HepG2 (cell line): ENCODE data around the gene TASP1. TPM values are rescaled to one million over a fixed set of nuclear protein-coding genes. Genes with fewer than 3 reads are reported as not detected.

Experiments used
- ATRX ChIP-seq: sonication (generic); formaldehyde crosslinking; IDR thresholded peaks from 2 replicates; pipeline ENCODE4 v1.4.0; 2020; ENCODE audit warnings: missing genetic modification reagents, borderline replicate concordance
- FOXP1 ChIP-seq, 2 experiments: fragments of 450-650 bp in 1 of 2; IDR thresholded peaks; 2 replicates each; pipeline ENCODE4 v1.6.1; 2017 to 2018; ENCODE audit warnings: antibody characterized with exemption in 1 of 2
- GTF2F1 ChIP-seq: fragments of 150-350 bp; IDR thresholded peaks from 2 replicates; pipeline ENCODE4 v1.6.1; 2014; ENCODE audit warnings: low read length
- GTF3A ChIP-seq: sonication (generic); formaldehyde crosslinking; conservative IDR thresholded peaks from 2 replicates; pipeline ENCODE4 v1.4.0; 2020; ENCODE audit warnings: mild to moderate bottlenecking, missing genetic modification reagents
- KMT2B ChIP-seq: IDR thresholded peaks from 2 replicates; pipeline ENCODE4 v1.6.1; 2016; ENCODE audit warnings: missing genetic modification reagents, missing compliant biosample characterization
- MIER3 ChIP-seq: IDR thresholded peaks from 2 replicates; pipeline ENCODE4 v1.6.1; 2016; ENCODE audit warnings: missing compliant biosample characterization, borderline replicate concordance
- MTA1 ChIP-seq: sonication (generic); formaldehyde crosslinking; IDR thresholded peaks from 2 replicates; pipeline ENCODE4 v1.4.0; 2020; ENCODE audit warnings: missing genetic modification reagents, mild to moderate bottlenecking, borderline replicate concordance
- NCOA1 ChIP-seq: sonication (generic); formaldehyde crosslinking; IDR thresholded peaks from 2 replicates; pipeline ENCODE4 v1.9.0; 2021; ENCODE audit warnings: missing genetic modification reagents
- NCOA2 ChIP-seq: sonication (generic); formaldehyde crosslinking; IDR thresholded peaks from 2 replicates; pipeline ENCODE4 v1.8.0; 2022; ENCODE audit warnings: inconsistent platforms
- NCOA5 ChIP-seq: sonication (generic); formaldehyde crosslinking; IDR thresholded peaks from 2 replicates; pipeline ENCODE4 v1.4.0; 2020; ENCODE audit warnings: missing genetic modification reagents
- NFRKB ChIP-seq: fragments of 450-650 bp; IDR thresholded peaks from 2 replicates; pipeline ENCODE4 v1.6.1; 2017
- PHF8 ChIP-seq: sonication (generic); formaldehyde crosslinking; IDR thresholded peaks from 2 replicates; pipeline ENCODE4 v1.5.0; 2020; ENCODE audit warnings: missing genetic modification reagents
- PLRG1 ChIP-seq: fragments of 450-650 bp; conservative IDR thresholded peaks from 2 replicates; pipeline ENCODE4 v1.6.1; 2016
- RAD21 ChIP-seq: fragments of 450-650 bp; formaldehyde crosslinking; IDR thresholded peaks from 2 replicates; pipeline ENCODE4 v1.5.0; 2020; ENCODE audit warnings: mild to moderate bottlenecking
- RBM39 ChIP-seq: fragments of 200-400 bp; formaldehyde crosslinking; IDR thresholded peaks from one replicate; pipeline ENCODE4 v1.6.1; 2018; ENCODE audit warnings: antibody characterized with exemption, mild to moderate bottlenecking, low read depth, low read length; ENCODE audit not compliant: poor library complexity, severe bottlenecking
- RCOR2 ChIP-seq: IDR thresholded peaks from 2 replicates; pipeline ENCODE4 v1.6.1; 2016; ENCODE audit warnings: missing biosample characterization, missing genetic modification reagents
- REL ChIP-seq: sonication (generic); formaldehyde crosslinking; conservative IDR thresholded peaks from 2 replicates; pipeline ENCODE4 v1.8.0; 2022; ENCODE audit warnings: mild to moderate bottlenecking, missing genetic modification reagents, moderate library complexity
- SOX13 ChIP-seq, 3 experiments: fragments of 450-650 bp in 1 of 3; sonication (generic) in 1 of 3; formaldehyde crosslinking in 1 of 3; IDR thresholded peaks in 2 of 3; conservative IDR thresholded peaks in 1 of 3; 2 replicates each; pipeline versions ENCODE4 v1.5.0 to v1.6.1; 2016 to 2020; ENCODE audit warnings: antibody characterized with exemption in 1 of 3, mild to moderate bottlenecking in 1 of 3, missing compliant biosample characterization in 1 of 3, missing genetic modification reagents in 1 of 3, moderate library complexity in 1 of 3
- SP4 ChIP-seq: sonication (generic); formaldehyde crosslinking; IDR thresholded peaks from 2 replicates; pipeline ENCODE4 v1.8.1; 2023; ENCODE audit warnings: mild to moderate bottlenecking, missing genetic modification reagents
- U2AF2 ChIP-seq: fragments of 200-400 bp; formaldehyde crosslinking; IDR thresholded peaks from 2 replicates; pipeline ENCODE4 v1.6.1; 2017; ENCODE audit warnings: low read depth, mild to moderate bottlenecking, low read length
- YY1 ChIP-seq: IDR thresholded peaks from 2 replicates; pipeline ENCODE4 v1.6.1; 2011; ENCODE audit warnings: low read length, low read depth, moderate library complexity, mild to moderate bottlenecking; ENCODE audit not compliant: insufficient read depth, insufficient replicate concordance
- ZNF329 ChIP-seq: sonication (generic); formaldehyde crosslinking; IDR thresholded peaks from 2 replicates; pipeline ENCODE4 v1.9.0; 2021; ENCODE audit warnings: low read depth, mild to moderate bottlenecking, missing genetic modification reagents
- ZNF460 ChIP-seq: sonication (generic); formaldehyde crosslinking; IDR thresholded peaks from 2 replicates; pipeline ENCODE4 v1.5.1; 2020; ENCODE audit warnings: missing genetic modification reagents, mild to moderate bottlenecking, borderline replicate concordance
- ZNF703 ChIP-seq: sonication (generic); formaldehyde crosslinking; IDR thresholded peaks from 2 replicates; pipeline ENCODE4 v1.5.1; 2020; ENCODE audit warnings: missing genetic modification reagents, mild to moderate bottlenecking, moderate library complexity, borderline replicate concordance
- polyA plus RNA-seq, 8 experiments: library from polyadenylated mRNA; depleted of rRNA in 3 of 8; stranded (reverse) in 7 of 8; unstranded in 1 of 8; fragments of >200 nt; fragmentation: Illumina TruSeq in 4 of 8; extraction: Trizol in 4 of 8; gene quantifications; 2 replicates each; pipeline versions ENCODE4 v1.2.1 to v1.2.3, GENCODE V29; 2011 to 2016; ENCODE audit warnings: low read depth in 4 of 8, missing spikeins in 1 of 8, mixed read lengths in 1 of 8; ENCODE audit not compliant: insufficient read depth in 1 of 8
- total RNA-seq, 5 experiments: library from RNA; depleted of rRNA; stranded (reverse); fragments of >200 nt; fragmentation: Illumina TruSeq; extraction: Trizol; gene quantifications; 2 replicates each; pipeline ENCODE4 v1.2.3, GENCODE V29; 2016; ENCODE audit warnings: low read depth in 1 of 5
- TF ChIP-seq, protein P1 (sequence below): sonication (generic); formaldehyde crosslinking; IDR thresholded peaks from 2 replicates; pipeline ENCODE4 v1.4.0; 2020; ENCODE audit warnings: missing genetic modification reagents
- TF ChIP-seq, protein P2 (sequence below): sonication (generic); formaldehyde crosslinking; IDR thresholded peaks from 2 replicates; pipeline ENCODE4 v1.8.0; 2022; ENCODE audit warnings: missing genetic modification reagents, mild to moderate bottlenecking, moderate library complexity, borderline replicate concordance
- TF ChIP-seq, protein P3 (sequence below): sonication (generic); formaldehyde crosslinking; IDR thresholded peaks from 2 replicates; pipeline ENCODE4 v1.5.1; 2020; ENCODE audit warnings: missing genetic modification reagents, mild to moderate bottlenecking, borderline replicate concordance

The TASP1 gene
- total and polyA plus RNA-seq, 2 of the 13 experiments (the other 11 are each of a cell fraction or from before 2014, with no cell fraction given) = 10.0 to 25.2 TPM

DNA sequence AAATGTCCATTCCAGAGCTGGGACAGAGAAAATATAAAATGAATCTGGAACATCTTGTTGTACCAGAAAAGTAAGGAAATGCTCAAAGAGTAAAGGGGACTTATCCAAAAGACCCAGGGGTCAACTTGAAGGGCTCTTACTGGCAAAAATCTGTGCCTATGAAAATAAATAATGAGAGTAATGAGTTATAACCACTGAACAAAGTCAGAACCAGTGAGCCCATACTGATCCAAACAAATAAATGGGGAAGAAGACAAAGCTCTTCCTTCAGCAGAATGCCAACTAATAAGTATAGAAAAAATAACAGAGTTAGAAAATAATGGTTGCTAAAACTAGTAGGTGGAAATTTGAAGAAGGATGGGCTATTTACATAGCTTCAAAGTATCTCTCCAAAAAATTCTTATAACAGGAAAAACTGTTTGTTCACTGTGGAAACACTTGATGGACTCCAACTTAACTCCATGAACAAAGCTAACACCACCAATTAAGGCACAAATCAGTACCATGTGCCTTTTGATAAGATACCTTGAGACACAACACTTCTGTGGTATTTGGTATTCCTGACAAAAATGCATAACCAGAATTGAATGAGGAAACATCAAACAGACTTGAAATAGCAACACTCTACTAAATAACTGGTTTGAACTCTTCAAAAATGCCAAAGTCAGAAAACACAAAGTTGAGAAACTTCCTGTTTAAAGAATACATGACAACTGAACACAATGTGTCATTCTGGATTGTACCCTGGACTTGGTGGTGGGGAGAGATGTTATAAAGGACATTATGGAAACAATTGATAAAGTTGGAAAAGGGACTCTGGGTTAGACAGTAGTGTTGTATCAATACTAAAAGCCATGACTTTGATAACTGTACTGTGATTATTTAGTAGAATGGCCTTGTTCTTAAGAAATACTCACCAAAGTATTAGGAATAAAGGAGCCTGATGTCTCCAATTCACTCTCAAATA is 220.2 kb downstream of the TASP1 start (continued):
- TF ChIP-seq RBM39 = no peak
- no peak for TF ChIP-seq U2AF2
- no peak for TF ChIP-seq ATRX
- peak; percentile 98 for TF ChIP-seq RCOR2 (CRISPR knock-in tag)
- no peak; the same call in 1 of the 2 replicates for TF ChIP-seq PHF8 (CRISPR knock-in tag)
- no peak for TF ChIP-seq ZNF703 (CRISPR knock-in tag)
- no peak for TF ChIP-seq PLRG1
- TF ChIP-seq NCOA1 (CRISPR knock-in tag) = peak; percentile 61; the same call in 1 of the 2 replicates
- TF ChIP-seq REL = no peak
- TF ChIP-seq GTF2F1 = no peak
- no peak for TF ChIP-seq GTF3A
- no peak for TF ChIP-seq MTA1 (CRISPR knock-in tag)
- no peak for TF ChIP-seq RAD21 (CRISPR knock-in tag)
- TF ChIP-seq, protein P1, sequence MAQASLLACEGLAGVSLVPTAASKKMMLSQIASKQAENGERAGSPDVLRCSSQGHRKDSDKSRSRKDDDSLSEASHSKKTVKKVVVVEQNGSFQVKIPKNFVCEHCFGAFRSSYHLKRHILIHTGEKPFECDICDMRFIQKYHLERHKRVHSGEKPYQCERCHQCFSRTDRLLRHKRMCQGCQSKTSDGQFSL = no peak
- TF ChIP-seq ZNF460 = no peak
- no peak for TF ChIP-seq ZNF329
- peak; percentile 9 for TF ChIP-seq YY1
- TF ChIP-seq NCOA2 (CRISPR knock-in tag) = peak; percentile 98
- TF ChIP-seq NCOA5 (CRISPR knock-in tag) = no peak
- TF ChIP-seq, protein P2, sequence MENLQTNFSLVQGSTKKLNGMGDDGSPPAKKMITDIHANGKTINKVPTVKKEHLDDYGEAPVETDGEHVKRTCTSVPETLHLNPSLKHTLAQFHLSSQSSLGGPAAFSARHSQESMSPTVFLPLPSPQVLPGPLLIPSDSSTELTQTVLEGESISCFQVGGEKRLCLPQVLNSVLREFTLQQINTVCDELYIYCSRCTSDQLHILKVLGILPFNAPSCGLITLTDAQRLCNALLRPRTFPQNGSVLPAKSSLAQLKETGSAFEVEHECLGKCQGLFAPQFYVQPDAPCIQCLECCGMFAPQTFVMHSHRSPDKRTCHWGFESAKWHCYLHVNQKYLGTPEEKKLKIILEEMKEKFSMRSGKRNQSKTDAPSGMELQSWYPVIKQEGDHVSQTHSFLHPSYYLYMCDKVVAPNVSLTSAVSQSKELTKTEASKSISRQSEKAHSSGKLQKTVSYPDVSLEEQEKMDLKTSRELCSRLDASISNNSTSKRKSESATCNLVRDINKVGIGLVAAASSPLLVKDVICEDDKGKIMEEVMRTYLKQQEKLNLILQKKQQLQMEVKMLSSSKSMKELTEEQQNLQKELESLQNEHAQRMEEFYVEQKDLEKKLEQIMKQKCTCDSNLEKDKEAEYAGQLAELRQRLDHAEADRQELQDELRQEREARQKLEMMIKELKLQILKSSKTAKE (CRISPR knock-in tag) = peak; percentile 75
- TF ChIP-seq KMT2B (CRISPR knock-in tag) = no peak
- peak; percentile 83 for TF ChIP-seq SOX13 (IDR thresholded peaks at IDR 0.05)
- TF ChIP-seq SOX13 (CRISPR knock-in tag; conservative IDR thresholded peaks at IDR 0.05 in 1 of 2, IDR thresholded peaks at IDR 0.05 in 1 of 2) = peak in 1 of 2 experiments; percentile 99; a peak in 2 of 4 replicates
- TF ChIP-seq NFRKB = no peak
- TF ChIP-seq, protein P3, sequence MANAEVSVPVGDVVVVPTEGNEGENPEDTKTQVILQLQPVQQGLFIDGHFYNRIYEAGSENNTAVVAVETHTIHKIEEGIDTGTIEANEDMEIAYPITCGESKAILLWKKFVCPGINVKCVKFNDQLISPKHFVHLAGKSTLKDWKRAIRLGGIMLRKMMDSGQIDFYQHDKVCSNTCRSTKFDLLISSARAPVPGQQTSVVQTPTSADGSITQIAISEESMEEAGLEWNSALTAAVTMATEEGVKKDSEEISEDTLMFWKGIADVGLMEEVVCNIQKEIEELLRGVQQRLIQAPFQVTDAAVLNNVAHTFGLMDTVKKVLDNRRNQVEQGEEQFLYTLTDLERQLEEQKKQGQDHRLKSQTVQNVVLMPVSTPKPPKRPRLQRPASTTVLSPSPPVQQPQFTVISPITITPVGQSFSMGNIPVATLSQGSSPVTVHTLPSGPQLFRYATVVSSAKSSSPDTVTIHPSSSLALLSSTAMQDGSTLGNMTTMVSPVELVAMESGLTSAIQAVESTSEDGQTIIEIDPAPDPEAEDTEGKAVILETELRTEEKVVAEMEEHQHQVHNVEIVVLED (CRISPR knock-in tag) = 0 out of 2 replicates have a peak, but pooled peaks have one; percentile 38
- TF ChIP-seq SP4 (CRISPR knock-in tag) = no peak
- peak; percentile 87 for TF ChIP-seq FOXP1 (IDR thresholded peaks at IDR 0.05)
- TF ChIP-seq FOXP1 (CRISPR knock-in tag; IDR thresholded peaks at IDR 0.05) = peak; percentile 99
- peak; percentile 97 for TF ChIP-seq MIER3 (CRISPR knock-in tag)
